ENCODE measurements around the gene CFB. TPM values are rescaled to one million over a fixed set of nuclear protein-coding genes. Genes with fewer than 3 reads are reported as not detected.

CFB gene
- total and polyA plus RNA-seq, 2 of the 13 experiments (the other 11 are each of a cell fraction or from before 2014, with no cell fraction given), result 171 to 513 TPM

DNA sequence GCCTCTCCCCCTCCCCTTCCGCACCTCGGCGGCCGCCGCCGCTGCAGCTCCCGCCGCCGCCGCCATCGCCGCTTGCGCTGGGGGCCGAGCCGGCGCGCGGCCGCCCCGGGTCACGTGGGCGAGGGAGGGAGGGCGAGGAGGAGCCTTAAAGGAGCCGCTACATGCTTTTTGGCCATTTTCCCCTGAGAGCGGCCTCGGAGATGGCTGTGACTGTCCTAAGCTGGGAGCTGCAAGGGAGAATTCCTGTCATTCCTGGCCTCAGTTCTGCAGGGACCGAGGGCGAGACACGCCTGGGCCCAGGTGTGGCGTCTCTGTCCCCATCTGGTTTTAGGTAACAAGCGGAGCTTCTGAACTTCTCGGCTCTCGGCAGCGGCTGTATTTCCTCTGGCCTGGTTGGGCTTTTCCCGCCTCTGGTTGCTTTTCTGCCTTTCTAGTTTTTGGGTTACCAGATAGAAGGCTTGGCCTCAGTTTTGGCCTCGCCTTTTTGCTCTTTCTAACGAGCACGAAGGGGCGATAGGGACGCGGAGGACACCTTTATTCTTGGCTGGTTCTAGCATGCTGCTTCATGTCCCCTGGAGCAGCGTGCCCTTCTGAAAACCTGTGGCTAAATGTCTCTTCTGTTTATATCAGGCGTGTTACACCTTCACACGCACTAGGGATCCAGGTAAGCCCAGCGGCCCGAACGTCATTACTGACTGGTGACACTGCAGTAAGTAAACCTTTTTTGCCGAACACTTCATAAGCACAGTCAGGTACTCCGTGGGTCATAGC, 48.1 kb upstream of the CFB start, which contains the start of gene EHMT2 (continued):
- TF ChIP-seq ZNF367 (CRISPR knock-in tag; IDR thresholded peaks at IDR 0.05; ENCODE audit: borderline replicate concordance) (no peak), ZNF569 (CRISPR knock-in tag; IDR thresholded peaks at IDR 0.05; ENCODE audit: borderline replicate concordance) (no peak), ZNF674 (CRISPR knock-in tag; IDR thresholded peaks at IDR 0.05; ENCODE audit: low read depth) (no peak), MXI1 (IDR thresholded peaks at IDR 0.05; ENCODE audit: borderline replicate concordance, low read depth, low read length) (peak; percentile 79; the same call in 1 of the 3 replicates), RBM39 (IDR thresholded peaks at IDR 0.05; ENCODE audit: low read depth, low read length, poor library complexity, severe bottlenecking) (no peak), MED1 (CRISPR knock-in tag; IDR thresholded peaks at IDR 0.05) (peak; percentile 23; the same call in 1 of the 2 replicates), ZSCAN31 (CRISPR knock-in tag; IDR thresholded peaks at IDR 0.05; ENCODE audit: low read depth) (no peak), ZNF777 (CRISPR knock-in tag; IDR thresholded peaks at IDR 0.05) (no peak), GABPA (IDR thresholded peaks at IDR 0.05; ENCODE audit: low read depth, low read length) (no peak; the same call in 1 of the 2 replicates), GABPA (CRISPR knock-in tag; IDR thresholded peaks at IDR 0.05; ENCODE audit: low read depth) (no peak), HOXA5 (CRISPR knock-in tag; IDR thresholded peaks at IDR 0.05) (no peak), POLR2G (IDR thresholded peaks at IDR 0.05; ENCODE audit: low read depth, low read length) (peak; percentile 42; the same call in 1 of the 2 replicates), SETDB1 (CRISPR knock-in tag; IDR thresholded peaks at IDR 0.05; ENCODE audit: borderline replicate concordance) (no peak), ZFY (CRISPR knock-in tag; IDR thresholded peaks at IDR 0.05) (0 out of 2 replicates have a peak, but pooled peaks have one; percentile 29), ZNF329 (CRISPR knock-in tag; IDR thresholded peaks at IDR 0.05; ENCODE audit: low read depth) (0 out of 2 replicates have a peak, but pooled peaks have one; percentile 28), HNRNPL (IDR thresholded peaks at IDR 0.05; ENCODE audit: low read depth, low read length) (no peak)
- TF ChIP-seq, protein P1, sequence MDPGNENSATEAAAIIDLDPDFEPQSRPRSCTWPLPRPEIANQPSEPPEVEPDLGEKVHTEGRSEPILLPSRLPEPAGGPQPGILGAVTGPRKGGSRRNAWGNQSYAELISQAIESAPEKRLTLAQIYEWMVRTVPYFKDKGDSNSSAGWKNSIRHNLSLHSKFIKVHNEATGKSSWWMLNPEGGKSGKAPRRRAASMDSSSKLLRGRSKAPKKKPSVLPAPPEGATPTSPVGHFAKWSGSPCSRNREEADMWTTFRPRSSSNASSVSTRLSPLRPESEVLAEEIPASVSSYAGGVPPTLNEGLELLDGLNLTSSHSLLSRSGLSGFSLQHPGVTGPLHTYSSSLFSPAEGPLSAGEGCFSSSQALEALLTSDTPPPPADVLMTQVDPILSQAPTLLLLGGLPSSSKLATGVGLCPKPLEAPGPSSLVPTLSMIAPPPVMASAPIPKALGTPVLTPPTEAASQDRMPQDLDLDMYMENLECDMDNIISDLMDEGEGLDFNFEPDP (CRISPR knock-in tag; conservative IDR thresholded peaks at IDR 0.05), result 0 out of 2 replicates have a peak, but pooled peaks have one; percentile 17
- TF ChIP-seq, protein P2, sequence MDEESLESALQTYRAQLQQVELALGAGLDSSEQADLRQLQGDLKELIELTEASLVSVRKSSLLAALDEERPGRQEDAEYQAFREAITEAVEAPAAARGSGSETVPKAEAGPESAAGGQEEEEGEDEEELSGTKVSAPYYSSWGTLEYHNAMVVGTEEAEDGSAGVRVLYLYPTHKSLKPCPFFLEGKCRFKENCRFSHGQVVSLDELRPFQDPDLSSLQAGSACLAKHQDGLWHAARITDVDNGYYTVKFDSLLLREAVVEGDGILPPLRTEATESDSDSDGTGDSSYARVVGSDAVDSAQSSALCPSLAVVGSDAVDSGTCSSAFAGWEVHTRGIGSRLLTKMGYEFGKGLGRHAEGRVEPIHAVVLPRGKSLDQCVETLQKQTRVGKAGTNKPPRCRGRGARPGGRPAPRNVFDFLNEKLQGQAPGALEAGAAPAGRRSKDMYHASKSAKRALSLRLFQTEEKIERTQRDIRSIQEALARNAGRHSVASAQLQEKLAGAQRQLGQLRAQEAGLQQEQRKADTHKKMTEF (CRISPR knock-in tag; IDR thresholded peaks at IDR 0.05), result 0 out of 2 replicates have a peak, but pooled peaks have one; percentile 18
- TF ChIP-seq, protein P3, sequence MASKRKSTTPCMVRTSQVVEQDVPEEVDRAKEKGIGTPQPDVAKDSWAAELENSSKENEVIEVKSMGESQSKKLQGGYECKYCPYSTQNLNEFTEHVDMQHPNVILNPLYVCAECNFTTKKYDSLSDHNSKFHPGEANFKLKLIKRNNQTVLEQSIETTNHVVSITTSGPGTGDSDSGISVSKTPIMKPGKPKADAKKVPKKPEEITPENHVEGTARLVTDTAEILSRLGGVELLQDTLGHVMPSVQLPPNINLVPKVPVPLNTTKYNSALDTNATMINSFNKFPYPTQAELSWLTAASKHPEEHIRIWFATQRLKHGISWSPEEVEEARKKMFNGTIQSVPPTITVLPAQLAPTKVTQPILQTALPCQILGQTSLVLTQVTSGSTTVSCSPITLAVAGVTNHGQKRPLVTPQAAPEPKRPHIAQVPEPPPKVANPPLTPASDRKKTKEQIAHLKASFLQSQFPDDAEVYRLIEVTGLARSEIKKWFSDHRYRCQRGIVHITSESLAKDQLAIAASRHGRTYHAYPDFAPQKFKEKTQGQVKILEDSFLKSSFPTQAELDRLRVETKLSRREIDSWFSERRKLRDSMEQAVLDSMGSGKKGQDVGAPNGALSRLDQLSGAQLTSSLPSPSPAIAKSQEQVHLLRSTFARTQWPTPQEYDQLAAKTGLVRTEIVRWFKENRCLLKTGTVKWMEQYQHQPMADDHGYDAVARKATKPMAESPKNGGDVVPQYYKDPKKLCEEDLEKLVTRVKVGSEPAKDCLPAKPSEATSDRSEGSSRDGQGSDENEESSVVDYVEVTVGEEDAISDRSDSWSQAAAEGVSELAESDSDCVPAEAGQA (IDR thresholded peaks at IDR 0.05; ENCODE audit: low read depth), result peak; percentile 74
- TF ChIP-seq, protein P3 (CRISPR knock-in tag; IDR thresholded peaks at IDR 0.05; ENCODE audit: borderline replicate concordance), result no peak
- TF ChIP-seq, protein P4, sequence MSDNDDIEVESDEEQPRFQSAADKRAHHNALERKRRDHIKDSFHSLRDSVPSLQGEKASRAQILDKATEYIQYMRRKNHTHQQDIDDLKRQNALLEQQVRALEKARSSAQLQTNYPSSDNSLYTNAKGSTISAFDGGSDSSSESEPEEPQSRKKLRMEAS (IDR thresholded peaks at IDR 0.05), result peak; percentile 90
